ENCODE data around the gene PCYT1A. TPM values are rescaled to one million over a fixed set of nuclear protein-coding genes. Genes with fewer than 3 reads are reported as not detected.

PCYT1A gene
- total RNA-seq, 1 experiment from 2014 or later: 41.4 TPM

DNA sequence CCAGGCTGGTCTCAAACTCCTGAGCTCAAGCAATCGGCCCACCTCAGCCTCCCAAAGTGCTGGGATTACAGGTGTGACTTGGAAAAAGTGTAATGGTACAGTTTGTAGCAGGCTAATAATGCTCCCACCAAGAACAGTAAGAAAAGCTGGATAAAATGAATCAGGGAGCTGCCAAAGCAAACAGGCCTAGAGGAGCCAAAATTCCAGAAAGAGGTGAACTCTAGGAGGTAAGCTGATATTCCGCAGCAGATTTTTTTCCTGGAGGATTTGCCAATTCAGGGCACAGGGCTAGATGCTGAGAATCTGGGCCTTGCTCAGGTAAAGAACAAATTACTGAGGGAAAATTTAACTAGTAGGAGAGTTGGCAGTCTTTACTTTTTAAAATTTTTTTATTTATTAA is 11.0 kb upstream of the PCYT1A start:
- in situ Hi-C loops (cut with HindIII; ENCODE audit: low sequenced_read_pairs): no loop called here
- no peak for DNase-seq (ENCODE audit: low spot score)

DNA sequence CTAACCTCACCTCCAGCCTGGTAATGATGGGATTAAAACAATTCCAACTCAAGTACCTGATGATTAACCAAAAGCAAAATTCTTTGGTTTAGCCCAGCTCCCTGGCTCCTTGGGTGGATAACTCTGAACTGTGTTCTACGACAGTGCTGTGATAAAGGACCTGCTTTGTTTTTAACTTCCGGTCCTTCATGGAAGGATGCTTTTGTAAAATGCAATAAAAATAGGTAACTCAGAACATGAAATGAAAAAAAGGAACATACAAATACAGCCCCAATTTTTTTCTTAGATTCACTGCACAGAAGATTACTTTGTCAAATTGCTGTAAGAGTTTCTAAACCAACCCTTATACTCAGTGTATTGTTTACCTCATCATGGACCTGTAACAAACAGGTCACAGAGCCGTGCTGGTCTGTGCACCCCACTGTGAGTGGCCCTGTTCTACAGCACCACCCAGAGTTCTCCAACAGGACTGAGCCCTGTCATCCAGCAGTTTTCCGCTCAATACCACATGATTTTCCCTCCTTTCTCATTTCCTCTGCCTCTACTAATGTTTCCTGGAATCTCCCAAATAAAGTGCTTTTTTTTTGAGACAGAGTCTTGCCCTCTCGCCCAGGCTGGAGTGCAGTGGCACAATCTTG is 4.9 kb upstream of the PCYT1A start:
- no peak for DNase-seq (ENCODE audit: low spot score)
- in situ Hi-C loops (cut with HindIII; ENCODE audit: low sequenced_read_pairs): no loop called here

DNA sequence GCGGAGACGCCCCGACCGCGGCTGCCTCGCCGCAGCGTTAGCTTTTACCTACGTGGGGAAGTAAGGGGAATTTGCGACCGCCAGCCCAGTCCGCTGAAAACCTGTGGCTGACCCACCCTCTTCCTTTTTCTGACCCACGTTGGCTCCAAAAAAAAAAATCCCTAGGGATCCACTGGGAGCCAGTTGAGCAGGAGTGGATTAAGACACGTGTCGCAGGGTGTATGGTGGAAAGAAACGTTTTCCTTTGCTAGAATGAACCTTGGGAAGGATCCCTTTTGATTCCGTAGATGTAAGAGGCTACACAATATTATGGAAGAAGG is 575 bp upstream of the PCYT1A start:
- in situ Hi-C loops (cut with HindIII; ENCODE audit: low sequenced_read_pairs): no loop called here
- DNase-seq (ENCODE audit: low spot score): no peak

- in situ Hi-C loops (cut with HindIII; ENCODE audit: low sequenced_read_pairs): no loop called here
- no peak for DNase-seq (ENCODE audit: low spot score)
These were observed 461 bp downstream of the PCYT1A start for GRCh38 chr3:196287090-196287439.

GRCh38 chr3:196284396-196284795 is 3.1 kb downstream of the PCYT1A start:
- in situ Hi-C loops (cut with HindIII; ENCODE audit: low sequenced_read_pairs): no loop called here
- no peak for DNase-seq (ENCODE audit: low spot score)

GRCh38 chr3:196281962-196282361 is 5.6 kb downstream of the PCYT1A start:
- in situ Hi-C loops (cut with HindIII; ENCODE audit: low sequenced_read_pairs): no loop called here
- DNase-seq (ENCODE audit: low spot score): no peak

- in situ Hi-C loops (cut with HindIII; ENCODE audit: low sequenced_read_pairs): no loop called here
- DNase-seq (ENCODE audit: low spot score): no peak
These were observed 6.7 kb downstream of the PCYT1A start for GRCh38 chr3:196280689-196281440.

DNA sequence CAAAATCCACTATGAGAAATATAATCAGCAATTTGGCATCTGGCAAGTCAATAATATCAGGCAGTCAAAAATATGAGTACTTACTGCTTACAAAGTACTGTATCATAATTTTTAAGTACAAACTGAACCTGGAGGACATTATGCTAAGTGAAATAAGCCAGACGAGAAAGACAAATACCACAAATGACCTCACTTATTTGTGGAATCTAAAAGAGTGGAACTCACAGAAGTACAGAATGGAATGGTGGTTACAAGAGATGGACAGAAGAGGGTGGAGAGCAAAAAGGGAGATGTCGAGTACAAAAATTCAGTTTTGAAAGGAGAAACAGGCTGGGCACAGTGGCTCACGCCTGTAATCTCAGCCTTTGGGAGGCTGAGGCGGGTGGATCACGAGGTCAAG is 12.4 kb downstream of the PCYT1A start:
- in situ Hi-C loops (cut with HindIII; ENCODE audit: low sequenced_read_pairs): no loop called here
- DNase-seq (ENCODE audit: low spot score): no peak

DNA sequence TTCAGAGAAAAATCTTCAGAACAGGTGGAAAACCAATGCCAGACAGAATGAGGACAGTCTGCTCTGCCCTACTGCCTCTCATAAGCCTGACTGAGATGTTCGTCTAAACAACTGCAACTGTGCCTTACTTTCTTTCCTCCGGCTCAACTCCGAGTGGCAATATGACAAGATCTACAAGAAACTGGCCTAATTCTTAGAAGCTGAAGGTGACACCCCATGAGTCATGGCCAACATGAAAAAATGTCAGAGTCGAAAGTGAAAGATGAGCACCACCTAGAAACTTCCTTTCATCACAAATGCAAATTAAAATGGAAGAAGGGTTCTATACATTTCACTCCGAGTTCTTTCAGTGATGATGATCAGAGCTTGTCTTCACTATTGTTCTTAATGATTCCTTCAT is 12.9 kb downstream of the PCYT1A start:
- no peak for DNase-seq (ENCODE audit: low spot score)
- in situ Hi-C loops (cut with HindIII; ENCODE audit: low sequenced_read_pairs): no loop called here

DNA sequence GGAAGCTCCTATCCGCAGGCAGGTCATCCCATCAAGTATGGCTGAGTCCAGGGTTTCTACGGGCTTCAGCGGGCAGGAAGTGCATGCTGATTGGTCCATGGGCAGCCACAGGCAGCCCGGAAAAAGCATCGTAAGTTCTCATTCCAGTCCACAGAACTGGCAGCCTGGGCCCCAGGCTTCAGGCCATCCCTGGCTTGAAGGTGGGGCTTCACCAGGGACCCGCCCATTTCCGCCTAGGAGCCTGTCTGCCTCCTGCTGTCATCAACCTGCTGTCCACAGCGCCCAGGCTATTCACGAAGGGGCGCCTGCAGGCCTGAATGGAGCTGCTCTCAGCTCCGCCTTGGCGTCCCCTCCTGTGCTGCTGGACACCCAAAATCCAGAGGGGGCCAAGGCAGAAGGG is 13.9 kb downstream of the PCYT1A start:
- no peak for DNase-seq (ENCODE audit: low spot score)
- in situ Hi-C loops (cut with HindIII; ENCODE audit: low sequenced_read_pairs): no loop called here

GRCh38 chr3:196272826-196273225 is 14.7 kb downstream of the PCYT1A start:
- DNase-seq (ENCODE audit: low spot score): no peak
- in situ Hi-C loops (cut with HindIII; ENCODE audit: low sequenced_read_pairs): no loop called here

DNA sequence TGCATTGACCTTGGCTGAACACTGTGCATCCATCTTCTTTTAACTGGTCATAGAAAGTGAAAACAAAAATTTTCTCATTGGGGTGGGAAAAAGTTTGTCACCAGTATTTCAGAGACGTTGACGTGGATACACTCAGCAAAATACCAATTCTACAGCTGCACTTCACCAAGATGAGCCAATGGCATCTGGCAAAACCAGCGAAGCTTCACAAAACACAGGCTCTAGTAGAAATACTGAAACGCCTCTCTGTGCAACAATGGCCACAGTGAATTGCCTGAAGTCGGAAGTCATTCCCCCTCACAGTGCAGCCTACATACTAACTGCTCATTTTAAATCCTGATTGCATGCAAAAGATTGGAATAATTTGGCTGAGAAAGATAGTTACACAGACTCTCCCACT is 17.0 kb downstream of the PCYT1A start:
- in situ Hi-C loops (cut with HindIII; ENCODE audit: low sequenced_read_pairs): no loop called here
- no peak for DNase-seq (ENCODE audit: low spot score)

DNA sequence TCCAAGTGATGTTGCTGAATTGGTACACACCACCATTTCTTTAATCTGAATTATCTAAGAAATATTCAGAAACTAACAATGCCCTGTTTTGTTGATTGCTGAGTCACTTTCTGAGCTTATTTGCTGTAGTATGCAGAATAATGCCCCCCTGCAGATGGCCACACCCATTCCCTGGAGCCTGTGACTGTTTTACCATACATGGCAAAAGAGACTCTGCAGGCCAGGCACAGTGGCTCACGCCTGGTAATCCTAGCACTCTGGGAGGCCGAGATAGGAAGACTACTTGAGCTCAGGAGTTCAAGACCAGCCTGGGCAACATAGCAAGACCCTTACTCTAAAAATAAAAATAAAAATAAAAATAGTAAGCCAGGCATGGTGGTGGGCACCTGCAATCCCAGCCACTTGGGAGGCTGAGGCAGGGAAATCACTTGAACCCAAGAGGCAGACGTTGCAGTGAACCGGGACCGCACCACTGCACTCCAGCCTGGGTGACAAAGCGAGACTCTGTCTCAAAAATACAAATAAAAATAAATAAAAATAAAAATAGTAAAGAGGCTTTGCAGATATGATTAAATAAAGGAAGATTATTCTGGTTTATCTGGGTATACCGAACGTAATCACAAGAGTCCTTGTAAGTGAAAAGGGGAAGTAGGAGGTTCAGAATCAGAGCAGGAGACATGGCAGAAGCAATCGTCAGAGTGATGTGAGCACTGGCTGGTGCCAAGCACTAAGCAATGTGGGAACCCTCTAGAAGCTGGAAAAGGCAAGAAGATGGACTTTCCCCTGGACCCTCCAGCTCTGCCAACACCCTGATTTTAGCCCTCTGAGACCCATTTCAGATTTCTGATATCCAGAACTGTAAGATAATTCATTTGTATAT is 19.0 kb downstream of the PCYT1A start:
- DNase-seq (ENCODE audit: low spot score): no peak
- in situ Hi-C loops (cut with HindIII; ENCODE audit: low sequenced_read_pairs): no loop called here

- in situ Hi-C loops (cut with HindIII; ENCODE audit: low sequenced_read_pairs): no loop called here
- no peak for DNase-seq (ENCODE audit: low spot score)
These were observed 23.7 kb downstream of the PCYT1A start for GRCh38 chr3:196263819-196264218.

DNA sequence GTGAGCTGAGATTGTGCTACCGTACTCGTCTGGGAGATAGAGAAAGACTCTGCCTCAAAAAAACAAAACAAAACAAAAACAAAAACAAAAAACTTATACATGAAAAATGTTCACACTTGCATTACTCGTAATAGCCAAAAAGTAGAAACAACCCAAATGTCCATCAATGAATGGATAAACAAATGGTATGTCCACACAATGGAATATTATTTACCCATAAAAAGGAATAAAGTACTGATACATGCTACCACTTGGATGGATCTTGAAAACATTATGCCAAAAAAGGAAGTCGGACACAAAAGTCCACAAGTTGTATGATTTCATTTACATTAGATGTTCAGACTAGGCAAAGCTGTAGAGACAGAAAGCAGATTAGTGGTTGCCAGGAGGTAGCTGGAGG is 26.7 kb downstream of the PCYT1A start:
- in situ Hi-C loops (cut with HindIII; ENCODE audit: low sequenced_read_pairs): no loop called here
- no peak for DNase-seq (ENCODE audit: low spot score)

- DNase-seq (ENCODE audit: low spot score): no peak
- in situ Hi-C loops (cut with HindIII; ENCODE audit: low sequenced_read_pairs): no loop called here
These were observed 31.8 kb downstream of the PCYT1A start for GRCh38 chr3:196255776-196256175.

DNA sequence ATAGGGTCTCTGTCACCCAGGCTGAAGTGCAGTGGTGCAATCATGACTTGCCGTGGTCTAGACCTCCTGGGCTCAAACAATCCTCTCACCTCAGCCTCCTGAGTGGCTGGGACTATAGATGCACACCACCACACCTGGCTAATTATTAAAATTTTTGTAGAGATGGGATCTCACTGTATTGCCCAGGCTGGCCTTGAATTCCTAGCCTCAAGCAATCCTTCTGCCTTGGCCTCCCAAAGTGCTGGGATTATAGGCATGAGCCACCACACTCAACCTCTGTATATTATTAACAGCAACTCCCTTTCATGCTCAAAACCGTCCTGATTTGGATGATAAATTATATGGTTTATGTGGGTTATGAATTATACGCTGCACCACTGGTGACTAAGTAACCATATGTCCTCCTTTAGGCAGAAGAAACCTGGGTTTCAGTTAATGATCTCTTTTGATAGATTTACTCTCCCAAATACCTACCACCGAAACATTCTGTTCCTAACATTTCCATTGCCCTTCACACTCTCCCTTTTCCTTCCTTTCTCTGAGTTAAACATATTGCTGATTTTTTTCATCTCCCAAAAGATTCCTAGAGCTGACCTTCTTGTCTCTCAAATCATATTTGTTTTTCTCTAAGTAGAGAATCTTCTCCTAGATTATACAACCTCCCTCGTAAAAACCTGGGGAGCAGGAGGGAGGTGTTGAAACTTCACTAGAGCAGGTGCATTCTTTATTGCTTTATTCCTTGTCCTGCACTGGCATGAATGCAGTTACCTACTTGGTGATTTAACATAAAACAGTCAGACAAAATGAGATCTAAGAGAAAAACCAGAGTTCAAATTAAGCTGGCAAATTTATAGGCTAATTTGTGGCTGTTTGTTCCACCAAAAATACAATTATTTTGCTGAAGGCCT is 32.9 kb downstream of the PCYT1A start:
- no peak for DNase-seq (ENCODE audit: low spot score)
- in situ Hi-C loops (cut with HindIII; ENCODE audit: low sequenced_read_pairs): no loop called here

GRCh38 chr3:196251918-196252317 is 35.6 kb downstream of the PCYT1A start:
- in situ Hi-C loops (cut with HindIII; ENCODE audit: low sequenced_read_pairs): no loop called here

DNA sequence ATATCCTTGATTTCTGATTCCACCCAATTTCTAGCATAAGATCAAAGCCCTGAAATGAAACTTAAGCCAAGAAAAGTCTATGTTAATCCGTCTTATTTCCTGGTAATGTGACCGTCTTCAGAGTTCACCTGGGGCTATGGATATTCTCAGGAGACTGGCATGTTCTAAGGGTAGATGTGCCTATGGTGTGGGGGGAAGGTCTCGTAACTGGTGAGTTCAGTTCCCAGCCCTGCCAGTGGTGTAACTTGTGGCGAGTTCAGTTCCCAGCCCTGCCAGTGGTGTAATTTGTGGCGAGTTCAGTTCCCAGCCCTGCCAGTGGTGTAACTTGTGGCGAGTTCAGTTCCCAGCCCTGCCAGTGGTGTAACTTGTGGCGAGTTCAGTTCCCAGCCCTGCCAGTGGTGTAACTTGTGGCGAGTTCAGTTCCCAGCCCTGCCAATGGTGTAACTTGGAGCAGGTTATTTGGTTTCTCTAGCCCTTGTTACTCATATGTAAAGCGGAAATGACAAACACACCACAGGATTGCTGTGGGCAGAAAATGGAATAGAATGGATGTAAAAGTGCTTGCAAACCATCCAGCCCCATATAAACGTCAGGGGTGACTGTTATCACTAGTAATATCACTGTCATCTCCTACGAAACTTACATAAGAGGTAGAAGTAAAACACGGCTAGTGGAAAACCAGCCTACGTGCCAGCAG is 40.8 kb downstream of the PCYT1A start:
- in situ Hi-C loops (cut with HindIII; ENCODE audit: low sequenced_read_pairs): no loop called here

More at GRCh38 chr3:196251918-196252317, 35.6 kb downstream of the PCYT1A start:
- no peak for DNase-seq (ENCODE audit: low spot score)

More for the DNA sequence above, 40.8 kb downstream of the PCYT1A start:
- no peak for DNase-seq (ENCODE audit: low spot score)

Measured in G401 (cell line).